ENCODE results near the gene SOCS7.

Gene SOCS7

DNA sequence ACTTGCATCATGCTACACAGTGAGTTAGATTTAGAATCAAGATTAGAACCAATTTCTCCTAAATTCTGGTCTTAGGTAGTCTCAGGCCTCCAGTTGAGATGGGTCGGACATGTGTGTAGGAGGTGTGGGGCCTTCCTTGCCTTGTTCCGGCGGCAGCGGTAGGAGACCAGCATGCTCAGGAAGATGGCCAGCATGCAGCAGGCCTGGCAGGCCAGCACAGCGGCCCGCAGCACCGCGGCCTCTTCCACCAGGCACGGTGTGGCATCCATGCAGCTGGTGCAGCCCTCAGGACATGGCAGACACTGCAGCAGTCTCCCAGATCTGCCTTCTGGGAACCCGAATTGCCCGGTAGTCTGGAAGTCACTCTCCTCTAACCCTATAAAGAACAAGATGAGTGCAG is 14.8 kb upstream of the SOCS7 start:
- DNase-seq = no peak

- DNase-seq = no peak
Observed at GRCh38 chr17:38338053-38338452, 13.6 kb upstream of the SOCS7 start.

GRCh38 chr17:38338535-38338934 is 13.1 kb upstream of the SOCS7 start:
- no peak for DNase-seq

DNA sequence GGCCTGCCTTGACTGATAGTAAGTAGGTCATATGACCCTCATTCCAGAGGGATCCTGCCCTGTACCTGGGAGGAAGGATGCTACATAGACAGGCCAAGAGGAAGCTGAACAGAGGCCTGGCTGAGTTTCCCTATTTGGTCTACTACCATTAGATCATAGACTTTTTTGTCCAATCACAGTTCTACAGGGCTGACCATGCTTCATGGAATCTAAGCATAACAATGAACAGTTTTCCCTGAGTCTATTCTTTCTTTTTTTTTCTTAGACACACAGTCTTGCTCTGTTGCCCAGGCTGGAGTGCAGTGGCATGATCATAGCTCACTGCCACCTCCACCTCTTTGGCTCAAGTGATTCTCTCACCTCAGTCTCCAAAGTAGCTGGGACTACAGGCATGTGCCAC is 11.8 kb upstream of the SOCS7 start:
- no peak for DNase-seq

DNA sequence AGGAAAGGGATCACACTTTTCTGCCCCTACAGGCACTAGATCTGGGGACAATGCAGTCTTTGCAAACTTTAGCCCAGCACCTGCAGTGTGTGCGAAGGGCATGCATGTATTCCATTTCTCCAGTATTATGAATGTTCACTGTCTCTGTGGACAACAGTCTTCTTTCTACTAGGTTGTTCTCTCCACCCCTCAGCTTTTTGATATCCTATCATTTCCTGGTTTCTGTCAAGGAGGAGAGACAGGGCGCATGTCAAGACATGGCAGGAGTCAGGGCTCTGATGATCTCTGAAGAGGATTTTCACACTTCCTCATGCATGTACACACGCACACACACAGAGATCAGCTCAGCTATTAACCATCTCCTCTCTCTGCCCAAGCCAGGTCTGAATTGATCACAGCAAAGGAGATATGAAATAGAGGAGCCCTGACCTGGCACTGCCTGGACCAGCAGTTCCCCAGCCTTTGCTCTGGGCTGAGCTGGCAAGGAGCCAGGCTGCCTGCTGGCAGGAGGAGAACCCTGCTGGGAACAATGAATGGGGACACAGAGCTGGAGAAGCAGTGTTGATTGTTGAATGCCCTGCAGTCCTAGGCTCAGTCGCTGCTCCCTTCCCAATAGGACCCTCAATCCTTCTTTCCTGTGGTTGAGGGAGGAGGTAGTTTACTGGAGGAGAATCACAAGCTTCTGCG is 10.5 kb upstream of the SOCS7 start:
- DNase-seq = no peak

DNA sequence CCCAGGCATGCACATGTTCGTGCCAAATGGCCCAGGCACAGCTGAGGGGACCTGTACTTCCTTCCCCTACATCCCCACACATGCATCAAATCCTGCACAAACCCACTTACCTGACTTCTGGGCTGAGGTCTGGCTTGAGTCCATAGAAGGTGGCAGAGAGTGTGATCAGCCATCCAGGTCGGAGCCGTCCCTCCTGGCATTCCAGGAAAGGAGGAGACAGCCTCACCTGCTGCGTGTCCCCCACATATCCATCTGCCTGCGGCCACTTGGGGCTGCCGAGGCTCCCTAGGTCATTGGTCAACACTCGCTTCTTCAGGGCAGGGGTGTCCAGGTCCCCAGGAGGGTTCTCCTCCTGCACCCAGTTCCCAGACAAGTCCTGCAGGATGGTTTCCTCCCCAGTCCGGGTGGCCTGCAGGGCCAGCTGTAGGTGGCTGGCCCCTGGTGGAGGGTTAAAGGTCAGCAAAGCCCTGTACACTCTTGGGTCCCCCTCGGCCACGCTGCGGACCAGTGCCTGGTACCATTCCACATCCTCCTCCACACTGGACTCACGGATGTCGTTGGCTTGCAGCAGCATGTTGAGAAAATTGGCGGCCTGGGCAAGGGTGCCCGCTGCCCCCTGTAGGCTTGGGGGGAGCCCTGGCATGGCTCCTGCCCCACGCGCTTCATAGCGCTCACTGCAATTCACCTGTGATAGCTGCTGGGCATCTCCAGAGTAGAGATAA is 8.6 kb upstream of the SOCS7 start:
- DNase-seq = no peak

DNA sequence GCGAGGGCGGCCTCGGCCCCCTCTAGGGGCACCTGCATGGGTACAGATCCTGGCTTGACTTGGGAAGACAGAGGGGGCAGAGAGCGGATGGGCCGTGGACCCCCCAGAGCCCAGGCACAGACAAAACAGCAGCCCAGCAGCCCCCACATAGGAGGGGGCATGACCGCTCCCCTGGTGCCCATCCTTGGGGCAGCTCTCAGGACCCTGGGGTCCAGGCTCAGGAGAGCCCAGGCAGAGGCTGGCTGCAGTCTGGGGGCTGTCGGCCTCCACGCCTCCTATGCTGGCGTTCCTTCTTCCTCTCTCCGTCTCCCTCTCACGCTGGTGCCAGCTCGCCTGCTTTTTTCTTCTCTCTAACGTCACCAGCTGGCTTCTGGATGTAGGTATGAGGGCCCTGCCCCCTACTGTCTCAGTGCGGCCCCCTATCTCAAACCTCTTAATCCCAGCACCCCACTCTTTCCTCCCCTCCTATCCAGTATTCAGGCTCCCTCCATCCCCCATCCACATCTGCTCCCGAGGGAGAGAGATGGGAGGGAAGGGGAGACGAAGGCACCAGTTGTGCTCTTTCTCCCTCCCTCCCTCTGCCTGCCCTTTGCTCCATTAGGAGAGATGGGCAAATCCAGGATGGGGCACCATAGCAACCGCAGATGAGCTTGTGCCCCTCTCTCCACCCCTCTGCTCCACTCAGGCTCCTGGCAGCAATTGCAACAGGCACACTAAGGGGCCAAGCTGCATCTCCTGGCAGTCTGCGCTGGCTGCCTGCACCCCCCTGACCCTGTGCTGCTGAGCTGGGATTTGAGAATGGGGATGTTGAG is 7.8 kb upstream of the SOCS7 start, which contains the start of gene GPR179:
Gene GPR179 (minus strand): TSS at position 349 of the 812 bp plus-strand sequence. CDS start 167 bp downstream, at position 182.
- no peak for DNase-seq

GRCh38 chr17:38344420-38344745 is 7.3 kb upstream of the SOCS7 start:
- no peak for DNase-seq

GRCh38 chr17:38345743-38346142 is 5.9 kb upstream of the SOCS7 start:
- DNase-seq = no peak

DNA sequence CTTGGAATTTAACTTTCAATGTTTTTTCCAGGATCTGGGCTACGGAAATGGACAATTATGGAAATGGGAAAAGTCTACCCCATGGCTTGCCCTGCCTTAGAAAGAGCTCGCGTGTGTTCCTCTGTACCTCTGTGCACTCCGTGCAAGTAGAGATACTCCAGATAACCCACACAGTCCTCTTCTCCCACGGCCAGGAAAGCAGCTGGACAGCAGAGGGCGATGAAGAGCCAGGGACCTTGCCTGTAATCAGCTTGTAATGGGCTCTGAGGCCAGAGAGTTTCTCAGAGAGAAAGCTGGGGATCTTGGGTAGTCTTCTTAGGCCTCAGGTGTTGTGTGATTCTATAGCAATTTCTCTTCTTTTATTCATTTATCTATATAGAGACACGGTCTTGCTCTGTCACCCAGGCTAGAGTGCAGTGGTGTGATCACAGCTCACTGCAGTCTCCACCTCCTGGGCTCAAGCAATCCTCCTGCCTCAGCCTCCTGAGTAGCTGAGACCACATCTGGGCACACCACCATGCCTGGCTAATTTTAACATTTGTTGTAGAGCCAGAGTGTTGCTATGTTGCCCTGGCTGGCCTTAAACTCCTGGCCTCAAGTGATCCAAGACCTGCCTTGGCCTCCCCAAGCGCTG is 2.4 kb upstream of the SOCS7 start:
- DNase-seq = peak; percentile 72

DNA sequence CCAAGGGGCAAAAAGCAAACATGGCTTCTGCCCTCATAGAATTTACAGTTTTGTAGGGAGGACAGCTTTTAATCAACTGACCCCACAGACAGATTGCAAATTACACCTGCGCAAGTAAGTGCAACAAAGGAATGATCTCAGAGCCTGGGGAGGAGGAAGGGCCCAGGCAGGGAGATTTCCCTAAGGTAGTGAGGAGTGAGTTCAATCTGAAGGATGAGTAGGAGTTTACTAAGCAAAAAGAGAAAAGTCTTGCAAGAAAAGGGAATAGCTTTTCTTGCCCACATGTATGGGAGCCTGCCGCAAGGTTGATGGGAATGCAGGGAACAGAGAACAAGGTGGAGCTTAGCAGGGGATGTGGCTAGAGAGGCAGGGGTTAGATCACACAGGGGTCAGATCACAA is 1.6 kb upstream of the SOCS7 start:
- DNase-seq = no peak

DNA sequence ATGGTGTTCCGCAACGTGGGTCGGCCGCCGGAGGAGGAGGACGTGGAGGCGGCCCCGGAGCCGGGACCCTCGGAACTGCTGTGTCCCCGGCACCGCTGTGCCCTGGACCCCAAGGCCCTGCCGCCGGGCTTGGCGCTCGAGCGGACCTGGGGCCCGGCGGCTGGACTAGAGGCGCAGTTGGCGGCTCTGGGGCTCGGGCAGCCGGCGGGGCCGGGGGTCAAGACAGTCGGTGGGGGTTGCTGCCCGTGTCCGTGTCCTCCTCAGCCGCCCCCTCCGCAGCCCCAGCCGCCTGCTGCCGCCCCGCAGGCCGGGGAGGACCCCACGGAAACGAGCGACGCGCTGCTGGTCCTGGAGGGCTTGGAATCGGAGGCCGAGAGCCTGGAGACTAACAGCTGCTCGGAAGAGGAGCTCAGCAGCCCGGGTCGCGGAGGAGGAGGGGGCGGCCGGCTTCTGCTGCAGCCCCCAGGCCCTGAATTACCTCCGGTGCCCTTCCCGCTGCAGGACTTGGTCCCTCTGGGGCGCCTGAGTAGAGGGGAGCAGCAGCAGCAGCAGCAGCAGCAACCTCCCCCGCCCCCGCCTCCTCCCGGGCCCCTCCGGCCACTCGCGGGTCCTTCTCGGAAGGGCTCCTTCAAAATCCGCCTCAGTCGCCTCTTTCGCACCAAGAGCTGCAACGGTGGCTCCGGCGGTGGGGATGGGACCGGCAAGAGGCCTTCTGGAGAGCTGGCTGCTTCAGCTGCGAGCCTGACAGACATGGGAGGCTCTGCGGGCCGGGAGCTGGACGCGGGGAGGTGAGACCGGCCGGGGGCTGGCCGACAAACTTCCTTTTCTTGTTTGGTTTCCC is 821 bp downstream of the SOCS7 start:
- no peak for DNase-seq

- DNase-seq = no peak
Observed at GRCh38 chr17:38353086-38353604, 1.5 kb downstream of the SOCS7 start.

GRCh38 chr17:38353668-38354067 is 2.0 kb downstream of the SOCS7 start:
- DNase-seq = no peak

DNA sequence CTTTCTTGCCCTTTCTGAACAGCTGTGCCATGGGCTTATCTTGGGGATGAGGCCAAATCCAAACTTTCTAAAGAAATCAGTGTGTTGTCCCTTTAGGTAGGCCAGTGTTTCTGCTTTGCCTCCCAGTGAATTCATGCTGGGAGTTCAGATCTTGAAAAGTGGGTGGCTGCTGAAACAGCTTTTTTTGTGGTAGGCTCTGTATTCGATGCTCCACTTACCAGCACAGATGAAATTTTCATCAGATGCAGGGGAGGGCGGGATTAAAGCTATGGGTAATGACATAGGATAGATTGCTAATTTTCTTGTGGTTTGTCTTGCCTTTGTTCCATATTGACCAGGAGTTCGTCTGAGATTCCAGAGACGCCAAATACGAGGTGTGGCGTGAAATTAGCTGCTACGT is 2.8 kb downstream of the SOCS7 start:
- no peak for DNase-seq

DNA sequence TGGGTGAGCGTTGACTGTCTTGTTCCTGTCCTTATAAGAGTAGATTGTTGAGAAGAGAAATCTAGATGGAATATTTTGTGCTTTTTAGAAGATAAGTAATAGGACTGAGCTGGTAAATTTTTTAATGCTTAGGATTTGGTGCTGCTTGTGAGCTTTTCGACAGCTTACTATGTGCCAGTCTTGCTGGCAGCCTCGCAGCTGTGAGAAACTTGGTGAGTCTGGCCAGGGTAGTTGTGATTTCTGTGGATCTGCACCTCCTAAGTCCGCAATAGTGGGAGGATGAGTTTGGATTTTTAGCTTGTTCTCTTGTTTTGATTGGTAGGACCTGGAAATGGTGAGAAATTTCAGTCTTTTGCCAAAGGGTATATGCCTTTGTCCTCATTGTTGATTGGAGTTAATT is 3.6 kb downstream of the SOCS7 start:
- DNase-seq = no peak

DNA sequence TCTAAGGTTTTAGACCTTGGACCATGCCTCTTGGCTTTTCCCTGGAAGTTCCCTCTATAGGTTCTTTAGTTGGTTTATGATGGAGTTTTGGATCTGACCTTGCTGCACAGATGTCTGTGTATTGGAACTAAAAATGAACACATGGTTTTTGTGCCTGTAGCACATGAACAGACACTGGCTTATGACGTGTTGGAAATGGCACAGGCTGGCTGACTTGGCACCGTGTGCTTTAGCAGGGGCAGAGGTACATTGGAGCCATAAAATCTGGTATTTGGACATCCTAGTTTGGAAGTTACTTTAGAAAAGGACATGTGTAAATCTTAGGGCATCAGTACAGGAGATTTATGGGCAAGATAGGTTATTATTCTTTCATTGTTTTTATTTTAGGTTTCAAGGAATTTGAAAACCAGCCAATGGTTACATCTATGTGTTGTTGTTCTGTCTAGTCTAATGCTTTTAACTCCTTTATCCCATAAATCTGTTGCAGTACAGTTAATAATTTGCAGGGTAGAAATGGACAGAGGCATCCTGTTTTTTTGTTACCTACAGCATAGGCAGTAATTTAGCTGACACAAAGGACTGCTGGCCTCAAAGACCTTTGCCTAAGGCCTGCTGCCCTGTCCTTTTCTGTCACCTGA is 6.0 kb downstream of the SOCS7 start:
- DNase-seq = no peak

- DNase-seq = no peak
Observed at GRCh38 chr17:38358586-38359513, 7.2 kb downstream of the SOCS7 start.

GRCh38 chr17:38361694-38362465 is 10.2 kb downstream of the SOCS7 start:
- no peak for DNase-seq

DNA sequence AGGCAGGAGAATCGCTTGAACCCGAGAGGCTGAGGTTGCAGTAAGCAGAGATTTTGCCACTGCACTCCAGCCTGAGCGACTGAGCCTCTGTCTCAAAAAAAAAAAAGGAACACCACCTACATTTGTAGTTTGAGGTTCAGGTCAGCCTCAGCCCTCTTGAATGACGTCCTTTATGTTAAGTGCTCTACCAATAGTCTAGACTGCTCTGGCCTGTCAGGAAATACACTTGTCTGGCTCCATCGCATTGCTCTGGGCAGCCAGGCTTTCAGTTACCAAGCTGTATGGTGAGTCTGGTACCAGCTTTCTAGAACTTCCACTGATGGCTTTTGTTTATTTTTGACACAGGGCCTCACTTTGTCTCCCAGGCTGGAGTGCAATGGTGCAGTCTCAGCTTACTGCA is 11.4 kb downstream of the SOCS7 start:
- DNase-seq = no peak

Measured in central memory CD4-positive, alpha-beta T cell (primary cell).